ENCODE measurements around the gene CAMKK1.
"Not testable (repeated sequence)": the region's sequence is repeated elsewhere in the genome, so short reads cannot be mapped to it uniquely, and the experiment has no call there.

The CAMKK1 gene

GRCh38 chr17:3844556-3844955, 48.3 kb downstream of the CAMKK1 start:
- not testable (repeated sequence) for DNase-seq

- no peak for DNase-seq
These were observed 48.8 kb downstream of the CAMKK1 start for GRCh38 chr17:3843935-3844516.

- no peak for DNase-seq
These were observed 54.6 kb downstream of the CAMKK1 start for GRCh38 chr17:3838206-3838605.

- DNase-seq = no peak
These were observed 56.3 kb downstream of the CAMKK1 start for GRCh38 chr17:3836551-3836950.

GRCh38 chr17:3835410-3836229, 57.2 kb downstream of the CAMKK1 start:
- DNase-seq = no peak

- DNase-seq = no peak
These were observed 58.0 kb downstream of the CAMKK1 start for GRCh38 chr17:3834811-3835210.

GRCh38 chr17:3828852-3829232, 64.0 kb downstream of the CAMKK1 start:
- no peak for DNase-seq

GRCh38 chr17:3828151-3828851, 64.6 kb downstream of the CAMKK1 start:
- no peak for DNase-seq

GRCh38 chr17:3827124-3827773, 65.6 kb downstream of the CAMKK1 start:
- no peak for DNase-seq

- DNase-seq = no peak
These were observed 66.7 kb downstream of the CAMKK1 start for GRCh38 chr17:3826191-3826590.

- DNase-seq = no peak
These were observed 71.8 kb downstream of the CAMKK1 start for GRCh38 chr17:3821101-3821500.

- no peak for DNase-seq
These were observed 74.1 kb downstream of the CAMKK1 start for GRCh38 chr17:3818786-3819185.

GRCh38 chr17:3817851-3818605, 74.8 kb downstream of the CAMKK1 start:
- DNase-seq = no peak

GRCh38 chr17:3815925-3816324, 76.9 kb downstream of the CAMKK1 start:
- no peak for DNase-seq

GRCh38 chr17:3815122-3815521, 77.7 kb downstream of the CAMKK1 start:
- no peak for DNase-seq

GRCh38 chr17:3814361-3814760, 78.5 kb downstream of the CAMKK1 start:
- no peak for DNase-seq

- no peak for DNase-seq
These were observed 79.7 kb downstream of the CAMKK1 start for GRCh38 chr17:3813171-3813570.

GRCh38 chr17:3812771-3813170, 80.1 kb downstream of the CAMKK1 start:
- DNase-seq = no peak

- no peak for DNase-seq
These were observed 80.6 kb downstream of the CAMKK1 start for GRCh38 chr17:3812284-3812683.
